Erythroblast (primary cell): ENCODE measurements around the gene SLC39A11.

Source experiments
- GATA1 ChIP-seq: IDR thresholded peaks from 2 replicates; pipeline ENCODE4 v1.6.1; 2011; ENCODE audit warnings: low read depth, mild to moderate bottlenecking, control low read depth, low read length, moderate library complexity
- POLR2A ChIP-seq: IDR thresholded peaks from 2 replicates; pipeline ENCODE4 v1.6.1; 2011; ENCODE audit warnings: mild to moderate bottlenecking, low read length

DNA sequence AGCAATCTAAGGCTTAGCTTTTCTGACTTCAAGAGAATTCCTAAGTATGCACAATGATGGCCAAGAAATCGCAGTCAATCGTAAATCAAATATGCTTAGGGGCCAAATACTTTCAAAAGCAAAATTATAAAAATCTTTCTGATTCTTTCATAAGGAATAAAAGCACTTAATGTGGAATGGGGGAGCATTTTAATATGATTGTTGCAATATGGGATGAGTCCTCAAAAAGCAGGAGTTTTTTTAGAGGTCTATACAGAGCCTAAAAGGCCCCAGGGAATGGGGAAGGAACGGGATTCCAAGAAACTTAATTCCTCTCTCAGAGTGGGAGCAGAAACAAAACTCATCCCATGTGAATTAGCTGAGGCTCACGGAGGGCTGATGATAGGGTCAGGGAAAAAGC is 14.7 kb upstream of the SLC39A11 start:
- TF ChIP-seq POLR2A (no peak), GATA1 (no peak)
